NK-92 (cell line): ENCODE results near the gene ABCA3.
"Not testable (repeated sequence)": the region's sequence is repeated elsewhere in the genome, so short reads cannot be mapped to it uniquely, and the experiment has no call there.

Experiments used
- DNase-seq: peaks from one replicate; lab custom pipeline; 2025; ENCODE audit not compliant: unreplicated experiment; lab: John Stamatoyannopoulos, UW

ABCA3 gene

GRCh38 chr16:2282866-2283555 lies 57.5 kb downstream of the ABCA3 start:
- no peak for DNase-seq

- DNase-seq, result no peak
Observed at GRCh38 chr16:2282262-2282661, 58.3 kb downstream of the ABCA3 start.

GRCh38 chr16:2280981-2281542 lies 59.5 kb downstream of the ABCA3 start:
- DNase-seq, result no peak

DNA sequence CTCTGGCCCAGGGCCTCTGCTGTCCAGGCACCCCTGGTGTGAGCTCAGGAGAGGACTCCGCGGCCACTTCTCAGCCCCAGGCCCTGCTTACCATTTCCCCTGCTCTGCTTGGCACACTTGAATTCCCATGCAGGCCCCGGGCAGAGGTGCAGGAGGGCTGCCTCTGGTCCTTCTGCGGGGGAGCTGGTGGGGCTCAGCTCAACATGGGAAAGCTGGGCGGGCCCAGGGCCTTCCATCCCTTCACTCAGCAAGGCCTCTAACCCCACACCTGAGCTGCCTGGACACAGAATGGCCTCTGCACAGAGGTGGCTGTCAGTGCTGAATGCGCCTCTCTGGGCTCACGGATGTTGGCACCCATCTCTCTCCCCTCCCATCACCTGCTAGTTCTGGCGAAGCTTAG lies 60.1 kb downstream of the ABCA3 start:
- DNase-seq, result no peak

DNA sequence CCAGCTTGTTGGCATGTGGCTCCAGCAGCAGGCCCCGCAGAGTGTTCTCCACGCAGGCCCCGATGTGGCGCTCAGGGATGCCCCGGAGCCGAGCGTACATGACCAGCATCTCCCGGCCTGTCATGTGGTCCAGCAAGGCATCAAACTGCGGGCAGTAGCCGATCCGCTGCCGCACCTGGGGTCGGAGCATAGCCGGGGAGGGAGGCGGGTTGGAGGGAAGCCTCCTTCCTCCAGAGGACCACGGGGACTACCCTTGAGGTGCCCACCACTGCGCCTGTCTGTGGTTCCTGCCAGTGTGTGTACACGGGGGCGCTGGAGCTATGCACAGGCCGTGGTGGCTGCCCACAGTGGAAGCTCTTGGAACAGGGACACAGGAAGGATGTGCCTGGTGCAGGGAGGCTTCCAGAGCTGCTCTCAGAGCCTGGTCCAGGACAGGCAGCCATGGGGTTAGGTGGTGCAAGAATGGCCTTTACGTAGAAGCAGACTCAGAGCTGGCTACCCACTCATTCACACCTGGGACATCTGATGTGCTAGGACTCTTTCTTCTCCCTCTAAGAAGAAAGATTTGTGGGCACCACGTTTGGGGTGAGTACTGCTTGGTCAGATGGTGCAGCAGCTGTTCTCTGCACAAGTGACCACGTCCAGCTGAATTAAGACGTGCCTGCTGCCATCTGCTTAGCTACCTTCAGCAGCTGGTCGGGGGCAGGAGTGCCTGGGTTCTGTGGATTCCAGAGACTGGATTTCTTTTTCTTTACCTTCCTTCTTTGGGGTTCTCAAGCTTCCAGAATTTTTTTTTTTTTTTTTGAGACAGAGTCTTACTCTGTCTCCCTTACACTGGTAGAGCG lies 61.4 kb downstream of the ABCA3 start:
- DNase-seq, result no peak

- DNase-seq, result no peak
Observed at GRCh38 chr16:2278272-2278608, 62.3 kb downstream of the ABCA3 start.

GRCh38 chr16:2277466-2278271 lies 62.9 kb downstream of the ABCA3 start:
- DNase-seq, result no peak

- DNase-seq, result no peak
Observed at GRCh38 chr16:2276368-2277195, 63.9 kb downstream of the ABCA3 start.

- DNase-seq, result no peak
Observed at GRCh38 chr16:2275476-2276367, 64.8 kb downstream of the ABCA3 start.

DNA sequence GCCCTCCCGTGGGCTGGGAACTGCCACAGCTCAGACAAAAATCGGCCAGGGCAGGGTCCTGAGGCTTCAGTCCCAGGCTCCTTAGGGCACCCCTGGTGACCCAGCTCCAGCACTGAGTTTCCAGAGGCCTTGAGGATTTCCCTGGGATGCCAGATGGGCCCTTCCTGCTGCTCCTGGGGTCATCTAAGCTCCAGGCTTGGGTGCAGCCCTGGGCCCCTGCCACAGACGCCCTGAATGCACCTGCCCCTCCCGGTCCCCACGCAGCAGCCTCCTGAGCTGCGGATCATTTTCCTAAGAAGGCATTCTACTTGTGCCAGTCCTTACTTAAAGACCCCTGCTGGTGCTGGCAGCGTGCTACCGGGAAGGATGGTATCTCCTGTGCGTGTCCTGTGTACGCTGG lies 66.6 kb downstream of the ABCA3 start:
- DNase-seq, result no peak

GRCh38 chr16:2273484-2273883 lies 67.0 kb downstream of the ABCA3 start:
- no peak for DNase-seq

GRCh38 chr16:2271848-2272461 lies 68.6 kb downstream of the ABCA3 start:
- no peak for DNase-seq

GRCh38 chr16:2270588-2271470 lies 69.7 kb downstream of the ABCA3 start:
- no peak for DNase-seq

DNA sequence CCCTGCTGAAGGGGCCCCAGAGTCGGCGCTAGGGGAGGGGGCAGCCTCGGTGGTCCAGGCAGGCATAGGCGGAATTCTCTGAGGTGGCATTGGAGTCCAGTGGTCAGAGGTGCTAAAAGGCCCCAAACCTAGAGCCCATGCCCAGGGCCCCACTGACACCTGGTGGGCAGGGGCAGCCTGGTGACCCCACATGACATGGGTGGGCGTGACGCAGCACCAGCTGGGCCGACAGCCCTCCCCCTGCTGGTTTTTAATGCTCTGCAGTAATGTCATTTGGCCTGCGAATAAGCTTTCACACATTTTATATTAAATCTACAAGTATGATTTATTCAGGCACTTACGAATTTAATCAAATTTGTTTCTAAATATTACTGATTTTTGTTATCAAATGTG lies 70.5 kb downstream of the ABCA3 start:
- no peak for DNase-seq

DNA sequence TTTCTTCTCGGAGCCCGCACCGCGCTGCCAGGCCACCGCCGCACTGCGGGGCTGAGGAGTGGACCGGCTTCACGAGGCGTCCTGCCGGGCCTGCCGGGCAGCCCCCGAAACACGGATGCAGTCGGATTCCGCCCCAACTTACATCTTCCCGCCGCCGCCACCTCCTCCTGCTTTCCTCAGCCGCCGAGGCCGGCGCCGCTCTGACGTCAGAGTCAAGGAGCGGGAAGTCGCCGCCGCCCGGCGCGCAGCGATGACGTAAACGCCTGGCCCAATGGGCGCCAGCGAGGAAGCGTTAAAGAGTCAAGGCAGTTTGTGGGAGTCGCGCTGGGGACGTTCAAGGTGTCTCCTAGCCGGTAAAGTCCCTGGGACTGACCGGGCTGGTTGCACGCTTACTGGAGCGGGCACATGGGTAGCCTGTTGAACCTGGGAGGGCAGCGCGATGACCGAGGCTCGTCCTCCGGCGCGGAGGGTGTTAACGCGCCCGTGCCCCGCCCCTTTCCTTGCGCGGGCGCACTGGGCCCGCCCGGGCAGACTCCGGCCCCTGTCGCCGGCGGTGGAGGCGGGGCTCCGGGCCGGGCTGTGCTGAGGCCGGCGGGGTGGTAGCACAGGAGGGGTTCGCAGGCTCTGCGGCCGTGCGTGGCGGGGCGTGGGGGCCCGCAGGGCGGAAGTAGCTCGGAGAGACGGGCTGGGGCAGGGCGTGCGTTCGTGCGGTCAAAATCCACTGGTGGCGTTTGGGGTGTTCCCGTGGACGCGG lies 72.4 kb downstream of the ABCA3 start, which contains the start of gene RNPS1:
RNPS1 (minus strand) TSS at position 214 of the 754 bp plus-strand sequence. CDS start 3,483 bp downstream, outside the sequence.
- peak; percentile 72 for DNase-seq

GRCh38 chr16:2267505-2267912 lies 73.0 kb downstream of the ABCA3 start:
- DNase-seq, result not testable (repeated sequence)

DNA sequence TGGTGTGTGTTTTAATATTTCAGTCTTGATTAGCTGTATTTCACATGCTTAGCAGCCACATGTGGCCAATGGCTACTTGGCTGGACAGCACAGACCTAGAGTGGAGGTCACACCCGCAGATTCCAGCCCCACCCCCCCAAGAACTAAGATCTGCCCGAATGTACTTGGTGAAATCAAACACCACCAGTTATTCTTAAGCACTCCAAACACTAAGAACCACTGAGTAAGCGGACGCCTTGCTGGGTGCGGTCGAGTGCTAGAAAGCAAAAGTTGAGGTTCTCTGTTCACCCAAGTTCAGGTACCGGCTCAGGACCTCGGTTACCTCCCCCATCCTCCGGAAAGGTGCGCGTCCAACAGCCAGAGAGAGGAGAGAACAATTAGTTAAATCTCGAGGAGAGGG lies 73.6 kb downstream of the ABCA3 start:
- DNase-seq, result not testable (repeated sequence)
